ENCODE data around the gene PDLIM5.
"Not testable (repeated sequence)": the region's sequence is repeated elsewhere in the genome, so short reads cannot be mapped to it uniquely, and the experiment has no call there.

Gene PDLIM5

DNA sequence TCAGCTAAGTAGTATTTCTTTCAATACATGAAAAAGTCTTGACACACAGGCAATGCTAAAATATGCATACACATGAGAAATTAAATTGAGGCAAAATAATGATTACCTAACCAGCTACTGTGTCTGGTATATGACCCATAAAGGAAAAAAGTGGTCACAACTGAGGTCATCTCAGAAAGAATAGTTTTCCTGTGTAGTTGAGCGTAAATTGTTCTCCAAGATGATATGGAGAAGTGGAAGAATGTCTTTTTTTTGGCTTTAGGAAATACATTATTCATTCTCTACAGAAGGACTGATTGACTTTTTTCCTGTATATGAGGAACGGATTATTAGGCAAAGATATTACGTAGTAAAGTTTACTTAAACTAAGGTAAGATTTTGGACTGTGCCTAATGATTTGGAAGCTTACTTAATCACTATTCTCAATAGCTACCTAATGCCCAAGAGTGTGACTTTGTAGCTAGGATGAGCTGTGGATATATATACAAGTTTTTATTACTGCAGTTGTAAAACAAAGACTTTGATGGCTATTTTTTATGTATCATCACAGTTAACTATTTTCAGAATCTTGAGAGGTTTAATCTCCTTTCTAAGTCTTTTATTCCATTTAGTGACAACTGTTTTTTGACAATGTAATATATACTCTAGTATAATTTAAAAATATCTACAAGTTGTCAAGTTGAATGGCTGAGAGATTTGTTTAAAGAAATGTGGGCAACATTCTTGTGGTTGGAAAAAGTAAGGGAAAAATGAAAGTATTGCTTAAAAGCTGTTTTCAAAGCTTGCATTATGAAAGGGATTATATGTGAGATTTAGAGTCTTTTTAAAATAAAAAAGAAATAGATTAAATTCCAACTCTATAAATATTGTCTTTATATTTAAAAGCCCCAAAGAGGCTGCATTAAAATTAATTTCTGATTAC is 100.2 kb downstream of the PDLIM5 start:
- no peak for DNase-seq (ENCODE audit: low read depth in 1 of 2, low spot score in 1 of 2)

DNA sequence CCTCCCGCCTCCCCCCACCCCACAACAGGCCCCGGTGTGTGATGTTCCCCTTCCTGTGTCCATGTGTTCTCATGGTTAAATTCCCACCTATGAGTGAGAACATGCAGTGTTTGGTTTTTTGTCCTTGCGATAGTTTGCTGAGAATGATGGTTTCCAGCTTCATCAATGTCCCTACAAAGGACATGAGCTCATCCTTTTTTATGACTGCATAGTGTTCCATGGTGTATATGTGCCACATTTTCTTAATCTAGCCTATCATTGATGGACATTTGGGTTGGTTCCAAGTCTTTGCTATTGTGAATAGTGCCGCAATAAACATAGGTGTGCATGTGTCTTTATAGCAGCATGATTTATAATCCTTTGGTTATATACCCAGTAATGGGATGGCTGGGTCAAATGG is 104.3 kb downstream of the PDLIM5 start:
- not testable (repeated sequence) for DNase-seq (ENCODE audit: low read depth in 1 of 2, low spot score in 1 of 2)

DNA sequence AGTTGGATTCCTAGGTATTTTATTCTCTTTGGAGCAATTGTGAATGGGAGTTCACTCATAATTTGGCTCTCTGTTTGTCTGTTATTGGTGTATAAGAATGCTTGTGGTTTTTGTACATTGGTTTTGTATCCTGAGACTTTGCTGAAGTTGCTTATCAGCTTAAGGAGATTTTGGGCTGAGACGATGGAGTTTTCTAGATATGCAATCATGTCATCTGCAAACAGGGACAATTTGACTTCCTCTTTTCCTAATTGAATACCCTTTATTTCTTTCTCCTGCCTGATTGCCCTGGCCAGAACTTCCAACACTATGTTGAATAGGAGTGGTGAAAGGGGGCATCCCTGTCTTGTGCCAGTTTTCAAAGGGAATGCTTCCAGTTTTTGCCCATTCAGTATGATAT is 105.9 kb downstream of the PDLIM5 start:
- DNase-seq (ENCODE audit: low read depth in 1 of 2, low spot score in 1 of 2) = not testable (repeated sequence)

DNA sequence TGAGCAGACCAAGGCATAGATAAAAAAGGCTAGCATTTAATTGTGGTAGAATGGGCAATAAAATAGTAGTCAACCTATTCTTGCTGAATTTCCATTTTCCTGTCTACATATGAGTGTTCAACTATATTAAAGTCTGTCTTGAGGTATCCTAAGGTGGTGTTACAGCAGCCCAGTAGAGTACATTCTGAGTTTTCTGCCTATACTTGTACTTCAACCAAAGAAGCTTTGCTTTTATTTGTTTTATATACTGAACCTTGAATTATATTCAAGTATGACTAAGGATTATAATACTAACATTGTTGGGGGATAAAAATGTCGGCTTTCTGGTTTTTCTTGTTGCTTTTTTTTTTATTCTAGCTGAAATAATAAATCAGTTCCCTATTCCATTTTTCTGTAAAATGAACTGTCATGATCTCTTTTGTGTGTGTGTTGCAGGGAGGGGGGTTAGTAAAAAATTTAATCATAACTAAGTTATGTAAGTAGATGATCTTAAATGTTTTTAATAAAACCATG is 106.7 kb downstream of the PDLIM5 start:
- no peak for DNase-seq (ENCODE audit: low read depth in 1 of 2, low spot score in 1 of 2)

DNA sequence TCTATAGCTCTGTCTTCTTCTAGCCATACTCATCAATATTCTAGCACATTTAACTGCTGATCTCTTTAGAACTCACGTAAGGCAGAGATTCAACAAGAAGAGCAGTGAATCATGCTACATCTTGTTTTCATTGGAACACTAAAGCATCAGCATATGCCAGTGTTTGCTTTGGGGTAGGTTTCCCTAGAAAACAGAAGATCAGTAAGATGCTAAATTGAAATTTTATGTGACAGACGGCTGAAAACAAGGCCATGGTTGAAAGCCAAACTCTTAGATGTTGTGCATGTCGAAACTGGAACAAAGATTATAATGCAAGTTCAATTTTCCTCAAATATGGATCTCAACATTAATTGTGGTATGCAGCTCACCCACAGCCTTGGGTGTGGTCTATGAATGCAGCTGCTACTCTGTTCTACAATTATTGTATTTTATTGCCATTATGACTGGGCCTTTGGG is 107.6 kb downstream of the PDLIM5 start:
- DNase-seq (ENCODE audit: low read depth in 1 of 2, low spot score in 1 of 2) = no peak

DNA sequence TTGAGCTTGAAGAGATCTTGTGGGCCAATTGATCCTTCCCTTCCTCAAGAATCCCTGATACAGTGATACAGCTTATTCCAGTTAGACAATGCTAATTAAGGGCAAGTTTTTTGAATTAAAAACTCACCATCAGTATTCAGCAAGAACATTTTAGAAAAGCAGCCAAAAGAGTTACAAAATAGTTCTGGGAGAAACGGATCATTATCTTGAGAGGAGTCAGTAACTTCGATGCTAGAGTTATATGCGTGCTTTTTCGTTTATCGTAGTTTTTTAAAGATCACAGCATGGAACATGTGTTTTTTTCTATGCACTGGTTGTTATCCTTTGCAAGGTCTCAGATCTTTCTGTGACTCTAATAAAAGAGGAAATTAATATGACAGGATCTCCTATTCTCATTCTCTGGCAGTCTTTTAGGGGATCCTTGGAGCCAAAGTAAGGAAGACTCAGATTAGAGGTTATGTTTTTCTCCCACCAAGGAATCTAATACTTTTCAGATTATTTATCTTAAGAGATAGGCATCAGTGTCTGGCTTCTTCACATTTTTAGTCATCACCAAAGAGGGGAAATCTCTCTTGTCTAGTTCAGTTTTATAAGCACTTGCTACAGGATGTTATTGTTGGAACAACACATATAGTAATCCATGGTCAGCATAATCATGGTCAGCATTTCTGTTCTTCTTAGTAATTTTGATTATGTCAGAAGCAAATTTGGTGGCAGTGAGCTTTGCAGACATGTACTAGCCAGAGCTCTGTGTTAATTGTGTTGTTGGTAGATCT is 109.7 kb downstream of the PDLIM5 start:
- DNase-seq (ENCODE audit: low read depth in 1 of 2, low spot score in 1 of 2) = no peak

DNA sequence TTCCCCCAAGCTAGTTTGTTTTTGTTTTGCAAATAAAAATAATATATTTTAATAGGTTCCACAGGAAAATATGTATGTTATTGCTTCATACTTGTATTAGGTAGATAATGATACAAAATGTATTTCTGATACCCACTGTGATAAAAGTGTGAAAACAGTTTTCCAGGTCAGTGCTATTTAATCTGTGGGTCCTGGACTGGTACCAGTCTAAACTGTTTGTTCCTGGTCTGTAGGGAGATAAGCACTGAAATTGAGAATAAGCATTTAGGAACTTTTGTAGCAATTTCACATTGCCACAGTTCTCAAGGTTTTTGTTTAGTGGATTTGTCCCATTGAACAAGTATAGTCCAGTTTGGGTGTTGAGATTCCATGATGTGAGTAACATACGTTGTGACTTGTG is 110.5 kb downstream of the PDLIM5 start:
- no peak for DNase-seq (ENCODE audit: low read depth in 1 of 2, low spot score in 1 of 2)

DNA sequence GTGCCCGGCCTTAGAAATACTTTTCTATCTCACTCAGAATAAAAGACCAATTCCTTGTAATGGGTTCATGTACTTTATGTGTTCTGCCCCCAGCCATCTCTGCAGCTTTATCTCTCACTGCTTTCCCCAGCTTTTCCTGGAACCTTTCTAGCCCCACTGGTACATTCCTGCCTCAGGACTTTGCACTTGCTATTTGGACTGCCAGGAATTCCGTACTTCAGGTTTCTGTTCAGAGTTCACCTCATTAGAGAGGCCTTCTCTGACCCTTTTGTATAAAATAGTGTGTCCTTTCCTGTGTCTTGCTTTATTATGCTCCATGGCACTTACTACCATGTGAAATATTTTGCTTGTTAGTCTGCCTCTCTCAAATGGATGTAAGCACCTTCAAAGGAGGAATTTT is 112.5 kb downstream of the PDLIM5 start:
- DNase-seq (ENCODE audit: low read depth in 1 of 2, low spot score in 1 of 2) = no peak

DNA sequence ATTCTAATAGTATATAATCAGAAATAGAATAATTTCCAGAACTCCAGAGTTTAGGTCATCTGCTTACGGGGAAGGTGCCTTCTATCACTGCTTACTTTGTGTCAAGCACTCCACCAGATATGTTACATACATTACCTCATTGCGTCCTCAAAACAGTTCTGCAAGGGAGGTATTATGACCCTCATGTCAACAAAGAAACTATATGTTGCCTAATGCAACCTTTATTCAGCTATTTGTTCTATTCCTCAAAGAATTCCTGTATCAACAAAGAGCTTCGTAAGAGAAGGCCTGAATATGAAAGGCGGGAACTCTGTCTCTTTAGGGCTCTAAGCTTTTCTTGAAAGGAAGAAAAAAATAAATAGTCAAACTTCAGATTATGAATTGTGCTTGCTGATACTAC is 114.7 kb downstream of the PDLIM5 start:
- no peak for DNase-seq (ENCODE audit: low read depth in 1 of 2, low spot score in 1 of 2)

DNA sequence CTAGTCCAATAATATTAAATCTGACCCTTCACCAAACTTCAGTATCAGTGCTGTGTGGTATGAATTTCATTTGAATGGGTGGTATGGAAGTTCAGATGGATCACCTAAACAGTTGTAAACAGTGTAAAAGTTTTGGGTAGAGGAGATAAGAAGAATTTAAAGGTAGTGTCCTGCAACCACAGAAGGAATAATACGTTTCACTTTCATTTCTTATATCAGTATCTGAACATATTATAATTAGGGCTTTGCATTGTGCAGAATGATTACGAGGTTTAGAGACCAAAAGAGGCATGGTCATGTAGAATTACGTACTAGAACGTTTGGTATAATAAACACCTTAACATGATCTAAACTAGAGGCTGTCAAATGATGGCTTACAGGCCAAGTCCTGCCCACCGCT is 116.1 kb downstream of the PDLIM5 start:
- no peak for DNase-seq (ENCODE audit: low read depth in 1 of 2, low spot score in 1 of 2)

DNA sequence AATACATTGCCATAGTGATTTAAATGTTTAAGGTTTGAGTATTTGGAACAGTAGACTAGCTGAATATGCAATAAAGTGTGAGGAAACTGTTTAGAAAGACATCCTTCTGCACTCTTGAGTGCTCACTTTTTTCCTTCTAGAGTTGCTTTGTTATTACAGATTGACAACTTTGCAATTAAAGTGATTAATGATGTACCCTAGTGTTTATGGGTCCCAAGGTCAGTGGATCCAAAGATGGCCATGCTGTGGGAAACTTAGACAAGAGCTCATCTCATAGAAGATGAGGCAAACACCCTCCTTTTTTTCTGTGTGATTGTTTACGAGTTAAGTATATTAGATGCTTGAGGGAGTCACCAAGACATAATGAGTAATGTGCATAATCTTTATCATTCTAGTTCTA is 118.8 kb downstream of the PDLIM5 start:
- no peak for DNase-seq (ENCODE audit: low read depth in 1 of 2, low spot score in 1 of 2)

DNA sequence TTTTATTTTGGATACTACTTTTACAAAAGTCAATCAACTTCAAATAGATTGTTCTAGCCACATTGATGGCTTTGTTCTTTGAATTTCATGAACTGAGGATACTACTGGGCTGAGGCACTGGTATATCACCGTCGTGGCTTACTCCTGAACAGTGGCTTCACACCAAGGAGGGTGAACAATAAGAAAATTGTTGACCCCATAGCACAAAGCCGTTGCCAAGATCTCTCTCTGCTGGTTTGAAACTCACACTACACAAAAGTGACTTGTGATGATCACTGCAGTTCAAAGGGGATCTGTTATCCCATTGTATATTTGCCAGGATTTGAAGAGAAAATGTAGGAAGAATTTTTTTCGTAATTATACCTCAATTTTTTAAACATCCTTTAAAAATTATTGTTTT is 119.6 kb downstream of the PDLIM5 start:
- DNase-seq (ENCODE audit: low read depth in 1 of 2, low spot score in 1 of 2) = no peak

DNA sequence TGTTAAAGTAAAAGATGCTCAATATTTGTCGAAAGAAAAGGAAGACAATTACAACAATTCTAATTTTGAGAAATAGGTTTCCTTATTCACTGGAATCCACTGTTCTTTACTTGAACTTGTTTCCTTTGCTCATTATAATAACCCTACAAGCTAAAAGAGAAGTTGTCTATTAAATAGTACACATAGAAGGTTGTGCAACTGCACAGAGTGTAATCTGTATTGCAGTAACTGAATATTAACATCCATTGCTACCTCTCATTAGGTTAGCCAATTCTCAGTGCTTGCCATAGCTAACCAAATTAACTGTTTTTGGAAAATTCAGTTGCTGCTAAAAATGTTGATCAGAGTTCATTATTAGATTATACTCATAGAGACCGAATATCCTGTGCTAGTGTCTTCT is 120.0 kb downstream of the PDLIM5 start:
- DNase-seq (ENCODE audit: low read depth in 1 of 2, low spot score in 1 of 2) = no peak

DNA sequence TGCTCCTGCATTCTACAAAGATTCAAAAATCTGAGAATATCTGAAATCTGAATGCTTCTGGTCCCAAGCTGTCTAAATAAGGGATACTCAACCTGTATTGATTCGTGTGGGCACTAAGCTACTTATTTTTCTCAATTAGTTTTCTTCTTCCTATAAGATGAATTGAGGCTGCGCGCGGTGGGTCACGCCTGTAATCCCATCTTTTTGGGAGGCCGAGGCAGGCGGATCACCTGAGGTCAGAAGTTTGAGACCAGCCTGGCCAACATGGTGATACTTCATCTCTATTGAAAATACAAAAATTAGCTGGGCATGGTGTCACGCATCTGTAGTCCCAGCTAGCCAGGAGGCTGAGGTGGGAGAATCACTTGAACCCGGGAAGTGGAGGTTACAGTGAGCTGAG is 122.3 kb downstream of the PDLIM5 start:
- DNase-seq (ENCODE audit: low read depth in 1 of 2, low spot score in 1 of 2) = no peak

DNA sequence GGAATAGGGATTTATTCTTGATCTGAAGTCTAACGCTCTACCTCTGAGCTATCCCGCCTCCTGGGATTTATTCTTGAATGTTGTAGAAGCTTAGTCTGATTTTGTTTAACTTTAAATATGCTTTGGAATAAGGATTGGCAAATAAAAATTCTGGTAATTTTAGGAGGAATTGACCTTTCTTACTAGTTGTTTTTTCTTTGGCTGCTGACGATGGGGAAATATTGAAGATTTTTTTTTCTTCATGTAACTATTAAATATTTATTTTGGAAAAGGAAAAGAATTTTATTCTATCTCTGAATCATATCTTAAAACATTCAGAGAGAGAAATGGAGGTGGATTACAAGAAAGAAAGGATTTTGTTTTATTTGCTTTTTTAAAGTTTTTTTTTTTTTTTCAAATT is 122.9 kb downstream of the PDLIM5 start:
- no peak for DNase-seq (ENCODE audit: low read depth in 1 of 2, low spot score in 1 of 2)

DNA sequence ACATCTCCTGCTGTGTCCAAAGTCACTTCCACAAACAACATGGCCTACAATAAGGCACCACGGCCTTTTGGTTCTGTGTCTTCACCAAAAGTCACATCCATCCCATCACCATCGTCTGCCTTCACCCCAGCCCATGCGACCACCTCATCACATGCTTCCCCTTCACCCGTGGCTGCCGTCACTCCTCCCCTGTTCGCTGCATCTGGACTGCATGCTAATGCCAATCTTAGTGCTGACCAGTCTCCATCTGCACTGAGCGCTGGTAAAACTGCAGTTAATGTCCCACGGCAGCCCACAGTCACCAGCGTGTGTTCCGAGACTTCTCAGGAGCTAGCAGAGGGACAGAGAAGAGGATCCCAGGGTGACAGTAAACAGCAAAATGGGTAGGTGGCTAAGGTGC is 123.9 kb downstream of the PDLIM5 start:
- DNase-seq (ENCODE audit: low read depth in 1 of 2, low spot score in 1 of 2) = no peak

DNA sequence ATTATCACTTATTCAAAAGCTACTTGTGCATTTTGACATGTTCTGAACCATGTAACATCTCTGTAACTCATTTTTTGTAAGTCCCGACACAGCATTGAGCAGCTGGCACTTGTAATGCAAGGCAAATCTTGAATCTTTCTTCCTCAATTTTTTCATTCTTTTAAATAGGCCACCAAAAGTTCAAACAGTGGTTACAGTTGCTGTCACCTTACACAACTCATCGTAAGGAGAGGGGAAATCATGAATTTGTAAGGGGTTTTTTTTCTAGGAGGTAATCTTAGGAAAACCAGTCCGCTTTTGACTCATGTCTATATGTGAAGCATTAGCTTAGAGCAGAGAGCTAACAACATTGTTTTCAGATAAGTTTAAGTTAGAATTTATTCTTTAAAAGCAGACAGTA is 124.5 kb downstream of the PDLIM5 start:
- no peak for DNase-seq (ENCODE audit: low read depth in 1 of 2, low spot score in 1 of 2)

DNA sequence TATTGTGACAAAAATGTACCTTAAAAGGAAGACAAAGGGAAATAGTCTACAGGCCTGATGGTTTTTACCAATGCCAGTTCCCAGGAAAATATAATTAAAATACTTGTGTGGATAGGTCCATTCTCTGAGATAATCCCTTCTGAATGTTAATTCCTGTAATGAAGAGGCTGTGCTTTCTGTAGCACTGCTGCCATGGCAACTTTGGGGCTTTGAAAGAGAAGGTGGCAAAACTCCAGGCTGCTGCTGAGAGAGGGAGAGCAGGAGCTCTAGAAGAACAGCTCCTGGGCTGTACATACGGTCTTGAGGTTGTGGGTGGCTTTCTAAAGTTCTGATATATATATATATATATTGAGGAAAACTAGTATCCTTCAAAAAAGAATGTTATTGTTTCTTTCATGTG is 125.4 kb downstream of the PDLIM5 start:
- no peak for DNase-seq (ENCODE audit: low read depth in 1 of 2, low spot score in 1 of 2)

DNA sequence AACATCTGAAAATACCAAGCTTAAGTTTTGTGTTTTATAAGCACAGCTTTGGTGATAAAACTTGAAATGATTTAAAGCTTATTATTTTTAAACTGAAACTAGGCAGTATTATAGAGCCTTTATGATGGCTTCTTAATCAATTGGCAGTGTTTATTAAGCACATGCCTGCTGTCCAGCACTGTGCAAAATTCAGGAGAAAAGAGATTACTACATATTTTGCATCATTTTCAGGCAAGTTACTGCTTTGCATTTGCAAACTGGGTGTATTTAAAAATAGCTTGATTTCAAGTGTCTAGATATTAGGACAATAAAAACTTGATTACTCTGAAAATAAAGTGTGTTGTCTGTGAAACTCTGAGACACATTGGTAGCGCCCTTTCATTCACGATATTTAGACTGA is 126.5 kb downstream of the PDLIM5 start:
- DNase-seq (ENCODE audit: low read depth in 1 of 2, low spot score in 1 of 2) = no peak

DNA sequence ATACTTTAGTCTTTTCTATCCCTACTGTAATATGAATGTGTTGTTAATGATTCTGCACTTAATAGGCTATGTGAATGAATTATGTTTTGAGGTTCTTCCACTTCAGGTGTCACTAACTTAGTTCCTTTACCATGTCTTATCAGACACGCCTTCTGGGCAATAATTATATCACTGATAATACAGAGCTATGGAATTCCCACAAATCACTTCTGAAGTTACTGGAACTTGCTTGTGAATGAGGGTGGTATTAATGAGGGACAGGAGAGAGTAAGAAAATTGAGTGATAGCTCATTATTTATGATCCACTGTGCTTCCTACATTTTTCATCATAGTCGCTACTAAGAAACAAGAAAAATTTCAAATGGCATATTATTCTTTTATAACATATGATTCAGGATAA is 130.0 kb downstream of the PDLIM5 start:
- DNase-seq (ENCODE audit: low read depth in 1 of 2, low spot score in 1 of 2) = no peak

DNA sequence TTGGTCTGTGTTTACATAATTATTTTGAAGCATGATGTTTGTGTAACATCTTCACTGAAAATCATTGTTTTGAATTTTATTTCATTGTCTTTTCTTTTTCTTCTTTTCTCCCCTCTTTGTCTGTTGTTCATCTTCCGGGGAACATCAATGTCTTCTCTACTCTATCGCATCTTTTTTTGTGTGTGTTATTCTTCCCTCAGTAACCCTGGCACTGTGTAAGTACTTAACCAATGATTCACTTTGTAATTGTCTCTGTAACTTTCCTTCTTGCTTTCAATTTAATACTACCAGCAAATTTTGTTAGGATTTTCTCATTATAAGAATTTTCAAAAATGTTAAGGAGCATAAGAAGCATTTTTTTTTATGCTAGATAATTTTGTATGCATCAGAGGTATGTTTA is 130.8 kb downstream of the PDLIM5 start:
- no peak for DNase-seq (ENCODE audit: low read depth in 1 of 2, low spot score in 1 of 2)

Measured in activated CD4-positive, alpha-beta T cell treated with anti-CD3 and anti-CD28 coated beads, Interleukin-2, amount 50 U/mL, for 24 hours (primary cell).